H9 (cell line): ENCODE data around the gene LXN. TPM values are rescaled to one million over a fixed set of nuclear protein-coding genes. Genes with fewer than 3 reads are reported as not detected.
A peak's percentile ranks its signal among the peaks of the same experiment; 100 is the strongest.

Experiments used
- DNase-seq: peaks from one replicate; pipeline ENCODE4 v3.0.0-alpha.2; 2017
- H2AFZ ChIP-seq: one replicate; pipeline ENCODE4 v1.6.1; 2013; ENCODE audit warnings: mild to moderate bottlenecking, low read length, control low read depth, moderate library complexity
- H2AK5ac ChIP-seq: 2 replicates; pipeline ENCODE4 v1.6.1; 2013; ENCODE audit warnings: low read length, control low read depth, mixed read lengths; ENCODE audit not compliant: insufficient read length
- H2BK120ac ChIP-seq: one replicate; pipeline ENCODE4 v1.6.1; 2013; ENCODE audit warnings: low read depth, mild to moderate bottlenecking, low read length, control low read depth, inconsistent platforms; ENCODE audit not compliant: poor library complexity, severe bottlenecking
- H2BK12ac ChIP-seq: 2 replicates; pipeline ENCODE4 v1.6.1; 2013; ENCODE audit warnings: low read length, control low read depth, mixed read lengths, low read depth; ENCODE audit not compliant: insufficient read length
- H2BK15ac ChIP-seq: 2 replicates; pipeline ENCODE4 v1.6.1; 2013; ENCODE audit warnings: low read depth, low read length, control low read depth
- H2BK20ac ChIP-seq: one replicate; pipeline ENCODE4 v1.6.1; 2013; ENCODE audit warnings: low read depth, mild to moderate bottlenecking, low read length, control low read depth, inconsistent platforms; ENCODE audit not compliant: poor library complexity, severe bottlenecking
- H2BK5ac ChIP-seq: 2 replicates; pipeline ENCODE4 v1.6.1; 2013; ENCODE audit warnings: low read length, control low read depth, mixed read lengths; ENCODE audit not compliant: insufficient read length
- H3K14ac ChIP-seq: 2 replicates; pipeline ENCODE4 v1.6.1; 2013; ENCODE audit warnings: low read length, control low read depth; ENCODE audit not compliant: insufficient read depth
- H3K18ac ChIP-seq: 2 replicates; pipeline ENCODE4 v1.6.1; 2013; ENCODE audit warnings: low read depth, mild to moderate bottlenecking, mixed read lengths, low read length, control low read depth; ENCODE audit not compliant: insufficient read length
- H3K23ac ChIP-seq: 2 replicates; pipeline ENCODE4 v1.6.1; 2013; ENCODE audit warnings: low read length, control low read depth, mixed read lengths, low read depth; ENCODE audit not compliant: insufficient read length
- H3K23me2 ChIP-seq: 2 replicates; pipeline ENCODE4 v1.6.1; 2013; ENCODE audit warnings: low read depth, mild to moderate bottlenecking, mixed read lengths, low read length, control low read depth; ENCODE audit not compliant: insufficient read length, poor library complexity, severe bottlenecking
- H3K27ac ChIP-seq: 2 replicates; pipeline ENCODE4 v1.5.1; 2013; ENCODE audit warnings: low read length, control low read depth, mixed read lengths, low read depth; ENCODE audit not compliant: insufficient read length
- H3K27me3 ChIP-seq: 2 replicates; pipeline ENCODE4 v1.6.1; 2013; ENCODE audit warnings: low read length, control low read depth, inconsistent platforms; ENCODE audit not compliant: insufficient read depth
- H3K4ac ChIP-seq: 2 replicates; pipeline ENCODE4 v1.6.1; 2013; ENCODE audit warnings: low read depth, mild to moderate bottlenecking, control low read depth, inconsistent platforms, low read length, moderate library complexity
- H3K4me1 ChIP-seq: 2 replicates; pipeline ENCODE4 v1.6.1; 2013; ENCODE audit warnings: low read length, control low read depth, inconsistent platforms; ENCODE audit not compliant: insufficient read depth
- H3K4me2 ChIP-seq: 2 replicates; pipeline ENCODE4 v1.6.1; 2013; ENCODE audit warnings: low read length, control low read depth, mixed read lengths; ENCODE audit not compliant: insufficient read length, insufficient read depth
- H3K56ac ChIP-seq: 2 replicates; pipeline ENCODE4 v1.6.1; 2013; ENCODE audit warnings: low read depth, mild to moderate bottlenecking, mixed read lengths, low read length, control low read depth; ENCODE audit not compliant: insufficient read length
- H3K79me1 ChIP-seq: 2 replicates; pipeline ENCODE4 v1.6.1; 2013; ENCODE audit warnings: low read depth, mild to moderate bottlenecking, moderate library complexity, low read length, control low read depth, inconsistent platforms; ENCODE audit not compliant: insufficient read depth, poor library complexity, severe bottlenecking
- H3K79me2 ChIP-seq: 2 replicates; pipeline ENCODE4 v1.6.1; 2013; ENCODE audit warnings: low read length, control low read depth, inconsistent platforms; ENCODE audit not compliant: insufficient read depth
- H3K9ac ChIP-seq: 2 replicates; pipeline ENCODE4 v1.6.1; 2013; ENCODE audit warnings: low read length, control low read depth, mixed read lengths; ENCODE audit not compliant: insufficient read length; ENCODE audit errors: extremely low read depth
- H3K9me3 ChIP-seq: one replicate; pipeline ENCODE4 v1.6.1; 2013; ENCODE audit warnings: low read depth, low read length, inconsistent platforms; ENCODE audit not compliant: control insufficient read depth
- H3T11ph ChIP-seq: one replicate; pipeline ENCODE4 v1.6.1; 2013; ENCODE audit warnings: mild to moderate bottlenecking, low read length, control low read depth, inconsistent platforms
- H4K20me1 ChIP-seq: one replicate; pipeline ENCODE4 v1.6.1; 2013; ENCODE audit not compliant: control insufficient read depth, insufficient read length, insufficient read depth
- H4K5ac ChIP-seq: 2 replicates; pipeline ENCODE4 v1.6.1; 2013; ENCODE audit warnings: low read depth, mild to moderate bottlenecking, mixed read lengths, low read length, control low read depth; ENCODE audit not compliant: insufficient read length
- H4K8ac ChIP-seq: replicated peaks from 2 replicates; pipeline ENCODE4 v1.6.1; 2013; ENCODE audit warnings: low read length, control low read depth, mixed read lengths, low read depth; ENCODE audit not compliant: insufficient read length
- H4K91ac ChIP-seq: 2 replicates; pipeline ENCODE4 v1.6.1; 2013; ENCODE audit warnings: low read depth, mild to moderate bottlenecking, moderate library complexity, mixed read lengths, low read length, control low read depth; ENCODE audit not compliant: insufficient read length
- H3K27ac Mint-ChIP-seq, 3 experiments: 2 replicates in 2 of 3; 3 replicates in 1 of 3; pipeline ENCODE4 v1.8.0; 2020 to 2021; ENCODE audit warnings: mixed read lengths in 3 of 3, mild to moderate bottlenecking in 1 of 3, moderate library complexity in 1 of 3
- H3K27me3 Mint-ChIP-seq: 2 replicates; pipeline ENCODE4 v1.8.0; 2021; ENCODE audit warnings: low read depth, mild to moderate bottlenecking, moderate library complexity, mixed read lengths
- H3K36me3 Mint-ChIP-seq, 3 experiments: 2 replicates in 2 of 3; 3 replicates in 1 of 3; pipeline ENCODE4 v1.8.0; 2020 to 2021; ENCODE audit warnings: low read depth in 3 of 3, mixed read lengths in 3 of 3; ENCODE audit not compliant: insufficient read depth in 1 of 3
- H3K4me1 Mint-ChIP-seq, 2 experiments: 2 replicates each; pipeline ENCODE4 v1.8.0; 2020; ENCODE audit warnings: mixed read lengths in 2 of 2
- H3K4me3 Mint-ChIP-seq, 2 experiments: 2 replicates in 1 of 2; 3 replicates in 1 of 2; pipeline ENCODE4 v1.8.0; 2020 to 2021; ENCODE audit warnings: mild to moderate bottlenecking in 2 of 2, mixed read lengths in 2 of 2, moderate library complexity in 1 of 2
- H3K9me3 Mint-ChIP-seq, 2 experiments: 2 replicates in 1 of 2; 3 replicates in 1 of 2; pipeline ENCODE4 v1.8.0; 2020; ENCODE audit warnings: mild to moderate bottlenecking in 2 of 2, mixed read lengths in 2 of 2, moderate library complexity in 1 of 2
- WGBS: extraction: QIAGEN DNeasy Blood & Tissue Kit; methylation state at CpG from one replicate; pipeline ENCODE4 v1.1.7; 2013; ENCODE audit warnings: missing lambda C conversion rate, low lambda C conversion rate, mixed read lengths; ENCODE audit not compliant: insufficient read length; ENCODE audit errors: extremely low coverage; 5-methylcytosine and 5-hydroxymethylcytosine counted together
- total RNA-seq: library from RNA; stranded (reverse); gene quantifications from 2 replicates; pipeline ENCODE4 v1.2.1, GENCODE V29; 2021
- TF ChIP-seq, protein P1 (sequence below): fragments of 200-600 bp; sonication (generic); conservative IDR thresholded peaks from 3 replicates; pipeline ENCODE4 v1.8.0; 2021; ENCODE audit warnings: antibody characterized with exemption, mild to moderate bottlenecking

LXN gene
- total RNA-seq, 1 experiment from 2014 or later = 6.7 TPM

DNA sequence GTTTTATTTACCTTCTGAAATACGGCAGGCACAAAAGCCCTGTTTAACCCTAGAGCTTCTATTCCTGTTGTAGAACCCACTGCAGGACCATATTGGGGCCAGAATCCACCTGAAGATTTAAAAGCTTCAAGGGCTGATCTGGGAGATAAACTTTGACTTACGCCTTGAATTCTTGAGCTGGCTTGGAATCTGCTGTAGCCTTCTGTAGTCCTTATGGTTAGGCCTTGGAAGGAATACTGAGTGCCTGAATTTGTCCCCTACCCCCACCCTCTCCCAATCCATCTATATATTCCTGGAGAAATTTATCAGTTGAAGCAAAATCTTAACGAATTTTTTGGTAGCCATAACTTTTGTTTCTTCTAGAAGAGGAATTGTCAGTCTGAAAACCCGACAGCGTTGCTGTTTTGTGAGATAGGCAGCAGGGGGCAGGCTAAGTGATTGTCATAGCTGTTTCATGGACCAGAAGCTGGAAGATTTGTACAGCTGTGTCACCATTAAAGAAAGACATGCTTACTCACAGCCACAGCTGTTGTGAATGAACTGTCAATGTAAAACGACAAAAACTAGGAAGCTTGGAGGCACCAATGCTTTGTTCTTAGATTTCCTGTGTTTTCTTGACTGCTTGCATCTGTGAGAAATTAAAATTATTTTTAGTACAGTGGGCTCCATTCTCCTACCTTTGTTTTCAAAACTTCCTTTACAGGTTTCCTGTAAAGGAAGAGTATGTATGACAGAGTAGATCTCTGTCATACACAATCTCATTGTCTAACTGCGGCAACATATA lies 12.8 kb downstream of the LXN start:
- H3K9me3 ChIP-seq = no peaks in the 10 kb centered on the region
- no peak overlapping the region for H3K56ac ChIP-seq
- no CpG with 5 or more reads among the region's 7 CpGs for WGBS
- no peak overlapping the region for H3K27ac ChIP-seq
- H3K14ac ChIP-seq = no peak overlapping the region
- H4K5ac ChIP-seq = no peak overlapping the region
- no peaks in the 10 kb centered on the region for H3K4me1 ChIP-seq
- no peak overlapping the region for H3K9ac ChIP-seq
- H3K27me3 ChIP-seq = no peaks in the 10 kb centered on the region
- Mint-ChIP-seq H3K27ac (no peak overlapping the region), H3K4me1 (no peaks in the 10 kb centered on the region), H3K27me3 (no peaks in the 10 kb centered on the region), H3K36me3 (peaks cover 4 to 42% (median 22%) of the 10 kb centered on the region in 3 experiments; a peak in 5 of 7 replicates), H3K9me3 (no peaks in the 10 kb centered on the region), H3K4me3 (no peak overlapping the region)
- H4K91ac ChIP-seq = no peak overlapping the region
- H3K23ac ChIP-seq = no peak overlapping the region
- H3K79me1 ChIP-seq = no peaks in the 10 kb centered on the region
- H3K4ac ChIP-seq = no peak overlapping the region
- no peak overlapping the region for H2BK12ac ChIP-seq
- H2BK5ac ChIP-seq = no peak overlapping the region
- H2BK15ac ChIP-seq = no peak overlapping the region
- no peak overlapping the region for H2AK5ac ChIP-seq
- peak; percentile 35 for DNase-seq
- H3K79me2 ChIP-seq = no peaks in the 10 kb centered on the region
- no peak overlapping the region for H3K4me2 ChIP-seq
- H4K20me1 ChIP-seq = no peaks in the 10 kb centered on the region
- no peak overlapping the region for H3K18ac ChIP-seq
- no peak overlapping the region for H2AFZ ChIP-seq
- no peak overlapping the region for H2BK120ac ChIP-seq
- no peak overlapping the region for H3T11ph ChIP-seq
- H4K8ac ChIP-seq = no peak overlapping the region
- H3K23me2 ChIP-seq = no peaks in the 10 kb centered on the region
- no peak overlapping the region for H2BK20ac ChIP-seq
- TF ChIP-seq, protein P1, sequence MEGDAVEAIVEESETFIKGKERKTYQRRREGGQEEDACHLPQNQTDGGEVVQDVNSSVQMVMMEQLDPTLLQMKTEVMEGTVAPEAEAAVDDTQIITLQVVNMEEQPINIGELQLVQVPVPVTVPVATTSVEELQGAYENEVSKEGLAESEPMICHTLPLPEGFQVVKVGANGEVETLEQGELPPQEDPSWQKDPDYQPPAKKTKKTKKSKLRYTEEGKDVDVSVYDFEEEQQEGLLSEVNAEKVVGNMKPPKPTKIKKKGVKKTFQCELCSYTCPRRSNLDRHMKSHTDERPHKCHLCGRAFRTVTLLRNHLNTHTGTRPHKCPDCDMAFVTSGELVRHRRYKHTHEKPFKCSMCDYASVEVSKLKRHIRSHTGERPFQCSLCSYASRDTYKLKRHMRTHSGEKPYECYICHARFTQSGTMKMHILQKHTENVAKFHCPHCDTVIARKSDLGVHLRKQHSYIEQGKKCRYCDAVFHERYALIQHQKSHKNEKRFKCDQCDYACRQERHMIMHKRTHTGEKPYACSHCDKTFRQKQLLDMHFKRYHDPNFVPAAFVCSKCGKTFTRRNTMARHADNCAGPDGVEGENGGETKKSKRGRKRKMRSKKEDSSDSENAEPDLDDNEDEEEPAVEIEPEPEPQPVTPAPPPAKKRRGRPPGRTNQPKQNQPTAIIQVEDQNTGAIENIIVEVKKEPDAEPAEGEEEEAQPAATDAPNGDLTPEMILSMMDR = peak; percentile 72
